ENCODE results near the gene RUFY2. TPM values are rescaled to one million over a fixed set of nuclear protein-coding genes. Genes with fewer than 3 reads are reported as not detected.
"Not testable (repeated sequence)": the region's sequence is repeated elsewhere in the genome, so short reads cannot be mapped to it uniquely, and the experiment has no call there.

The RUFY2 gene
- 15.1 and 21.3 TPM in 2 replicates for total RNA-seq (ENCODE audit: low replicate concordance)
- long read RNA-seq, partial matches to known transcripts = 8 of 15 reads
- long read RNA-seq, other reads (novel, unspliced or antisense) = 7 of 15 reads

GRCh38 chr10:68406815-68407548 lies at the start of gene RUFY2:
TSS of gene RUFY2 (minus strand) at chr10:68407277. CDS start at chr10:68407189, 88 bp downstream.
- peak within 1 kb of the TSS; percentile 91 for H3K4me3 Mint-ChIP-seq
- no peaks in the 10 kb centered on the region for H3K9me3 Mint-ChIP-seq
- peak within 1 kb of the TSS; percentile 90 for H3K27ac Mint-ChIP-seq
- H3K27me3 Mint-ChIP-seq = no peaks in the 10 kb centered on the region
- no peaks in the 10 kb centered on the region for H3K36me3 Mint-ChIP-seq
- TF ChIP-seq CTCF (conservative IDR thresholded peaks at IDR 0.05) = peak; percentile 86
- peaks cover 16% of the 10 kb centered on the region for H3K4me1 Mint-ChIP-seq (ENCODE audit: unreplicated experiment)
- peak; percentile 92 for DNase-seq (ENCODE audit: extremely low spot score, unreplicated experiment)

GRCh38 chr10:68449698-68450097 lies 42.6 kb upstream of the RUFY2 start:
- H3K36me3 Mint-ChIP-seq = peaks cover 19% of the 10 kb centered on the region
- not testable (repeated sequence) for H3K27ac Mint-ChIP-seq; DNase-seq (ENCODE audit: extremely low spot score, unreplicated experiment); H3K4me3 Mint-ChIP-seq; H3K9me3 Mint-ChIP-seq; H3K4me1 Mint-ChIP-seq (ENCODE audit: unreplicated experiment); H3K27me3 Mint-ChIP-seq

GRCh38 chr10:68446179-68446578 lies 39.1 kb upstream of the RUFY2 start:
- Mint-ChIP-seq H3K4me1 (ENCODE audit: unreplicated experiment) (no peaks in the 10 kb centered on the region), H3K4me3 (no peak overlapping the region), H3K27ac (no peak overlapping the region), H3K36me3 (peaks cover 14% of the 10 kb centered on the region), H3K27me3 (no peaks in the 10 kb centered on the region), H3K9me3 (no peaks in the 10 kb centered on the region)
- no peak for DNase-seq (ENCODE audit: extremely low spot score, unreplicated experiment)
- TF ChIP-seq CTCF (conservative IDR thresholded peaks at IDR 0.05) = no peak

- Mint-ChIP-seq H3K27ac (no peak overlapping the region), H3K4me1 (ENCODE audit: unreplicated experiment) (no peaks in the 10 kb centered on the region), H3K4me3 (no peak overlapping the region), H3K36me3 (peaks cover 7% of the 10 kb centered on the region), H3K9me3 (no peaks in the 10 kb centered on the region), H3K27me3 (no peaks in the 10 kb centered on the region)
- DNase-seq (ENCODE audit: extremely low spot score, unreplicated experiment) = no peak
- no peak for TF ChIP-seq CTCF (conservative IDR thresholded peaks at IDR 0.05)
These were observed 35.9 kb upstream of the RUFY2 start for GRCh38 chr10:68442971-68443370.

GRCh38 chr10:68440898-68441297 lies 33.8 kb upstream of the RUFY2 start:
- Mint-ChIP-seq H3K9me3 (no peaks in the 10 kb centered on the region), H3K36me3 (peaks cover 10% of the 10 kb centered on the region), H3K4me1 (ENCODE audit: unreplicated experiment) (no peaks in the 10 kb centered on the region), H3K27me3 (no peaks in the 10 kb centered on the region), H3K27ac (no peak overlapping the region), H3K4me3 (no peak overlapping the region)
- DNase-seq (ENCODE audit: extremely low spot score, unreplicated experiment) = no peak
- TF ChIP-seq CTCF (conservative IDR thresholded peaks at IDR 0.05) = no peak

GRCh38 chr10:68435803-68436202 lies 28.7 kb upstream of the RUFY2 start:
- DNase-seq (ENCODE audit: extremely low spot score, unreplicated experiment) = no peak
- Mint-ChIP-seq H3K4me1 (ENCODE audit: unreplicated experiment) (no peaks in the 10 kb centered on the region), H3K4me3 (no peak overlapping the region), H3K9me3 (no peaks in the 10 kb centered on the region), H3K27ac (no peak overlapping the region), H3K27me3 (no peaks in the 10 kb centered on the region), H3K36me3 (peaks cover 13% of the 10 kb centered on the region)
- no peak for TF ChIP-seq CTCF (conservative IDR thresholded peaks at IDR 0.05)

All from type B pancreatic cell (in vitro differentiated cells).